HUES64 (cell line): ENCODE data around the gene PARVB.

Source experiments
- H3K27ac ChIP-seq: 2 replicates; pipeline ENCODE4 v1.7.0; 2013; ENCODE audit warnings: low read depth, low read length, inconsistent platforms
- H3K27me3 ChIP-seq: 2 replicates; pipeline ENCODE4 v1.6.1; 2013; ENCODE audit warnings: mild to moderate bottlenecking, low read length; ENCODE audit not compliant: insufficient read depth
- H3K36me3 ChIP-seq: 2 replicates; pipeline ENCODE4 v1.6.1; 2013; ENCODE audit warnings: mild to moderate bottlenecking, low read length; ENCODE audit not compliant: insufficient read depth
- H3K4me1 ChIP-seq: 2 replicates; pipeline ENCODE4 v1.6.1; 2013; ENCODE audit warnings: mild to moderate bottlenecking, low read length, moderate library complexity; ENCODE audit not compliant: insufficient read depth
- H3K4me3 ChIP-seq: 2 replicates; pipeline ENCODE4 v1.5.1; 2013; ENCODE audit warnings: mild to moderate bottlenecking, low read length, moderate library complexity
- H3K9ac ChIP-seq: 2 replicates; pipeline ENCODE4 v1.6.1; 2013; ENCODE audit warnings: mild to moderate bottlenecking, low read depth, low read length
- H3K9me3 ChIP-seq: 2 replicates; pipeline ENCODE4 v1.6.1; 2013; ENCODE audit warnings: low read depth, low read length; ENCODE audit not compliant: insufficient read depth
- WGBS: fragments of 150-250, 120-280 bp; methylation state at CpG from one replicate; pipeline ENCODE4 v1.1.7; 2013; ENCODE audit warnings: missing lambda C conversion rate; 5-methylcytosine and 5-hydroxymethylcytosine counted together

Gene PARVB

GRCh38 chr22:44165286-44165874 lies 141.3 kb downstream of the PARVB start:
- Histone ChIP-seq H3K4me1 (no peaks in the 10 kb centered on the region), H3K27me3 (no peaks in the 10 kb centered on the region), H3K9me3 (no peaks in the 10 kb centered on the region), H3K9ac (no peak overlapping the region), H3K27ac (no peak overlapping the region), H3K36me3 (no peaks in the 10 kb centered on the region), H3K4me3 (no peak overlapping the region)
- WGBS, result 93% methylated on average over 15 of the region's 15 CpGs

- H3K27me3 ChIP-seq, result no peaks in the 10 kb centered on the region
- H3K9me3 ChIP-seq, result no peaks in the 10 kb centered on the region
- no peak overlapping the region for H3K4me3 ChIP-seq
- no peaks in the 10 kb centered on the region for H3K4me1 ChIP-seq
- no peak overlapping the region for H3K9ac ChIP-seq
- 91% methylated on average over 20 of the region's 20 CpGs for WGBS
- no peaks in the 10 kb centered on the region for H3K36me3 ChIP-seq
- no peak overlapping the region for H3K27ac ChIP-seq
Measured at GRCh38 chr22:44166498-44167276, 142.6 kb downstream of the PARVB start.

DNA sequence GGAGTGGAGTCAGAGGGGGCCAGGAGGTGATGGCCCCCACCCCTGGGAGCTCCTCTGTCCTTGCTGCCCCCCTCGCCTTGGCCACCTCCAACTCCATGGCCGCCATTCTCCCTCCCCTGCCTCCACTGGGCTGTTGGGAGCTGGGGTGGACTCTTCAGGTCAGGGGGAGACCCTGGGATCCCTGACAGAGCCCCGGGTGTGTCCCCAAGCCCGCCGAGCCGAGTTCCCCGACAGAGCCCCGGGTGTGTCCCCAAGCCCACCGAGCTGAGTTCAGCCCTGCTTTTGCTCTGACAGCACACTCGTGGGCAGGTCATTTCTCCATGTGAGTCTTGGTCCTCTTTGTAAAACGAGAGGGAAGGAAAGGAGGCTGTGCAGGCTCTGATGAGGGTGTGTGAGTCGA lies 143.4 kb downstream of the PARVB start:
- Histone ChIP-seq H3K27ac (no peak overlapping the region), H3K4me1 (peaks cover 7% of the 10 kb centered on the region), H3K9me3 (no peaks in the 10 kb centered on the region), H3K4me3 (no peak overlapping the region), H3K36me3 (no peaks in the 10 kb centered on the region), H3K9ac (no peak overlapping the region), H3K27me3 (no peaks in the 10 kb centered on the region)
- 91% methylated on average over 11 of the region's 12 CpGs for WGBS

GRCh38 chr22:44168206-44168605 lies 144.1 kb downstream of the PARVB start:
- no peaks in the 10 kb centered on the region for H3K36me3 ChIP-seq
- no peak overlapping the region for H3K9ac ChIP-seq
- no peak overlapping the region for H3K4me3 ChIP-seq
- WGBS, result 90% methylated on average over 13 of the region's 13 CpGs
- peaks cover 14% of the 10 kb centered on the region for H3K4me1 ChIP-seq
- no peaks in the 10 kb centered on the region for H3K27me3 ChIP-seq
- no peak overlapping the region for H3K27ac ChIP-seq
- no peaks in the 10 kb centered on the region for H3K9me3 ChIP-seq

DNA sequence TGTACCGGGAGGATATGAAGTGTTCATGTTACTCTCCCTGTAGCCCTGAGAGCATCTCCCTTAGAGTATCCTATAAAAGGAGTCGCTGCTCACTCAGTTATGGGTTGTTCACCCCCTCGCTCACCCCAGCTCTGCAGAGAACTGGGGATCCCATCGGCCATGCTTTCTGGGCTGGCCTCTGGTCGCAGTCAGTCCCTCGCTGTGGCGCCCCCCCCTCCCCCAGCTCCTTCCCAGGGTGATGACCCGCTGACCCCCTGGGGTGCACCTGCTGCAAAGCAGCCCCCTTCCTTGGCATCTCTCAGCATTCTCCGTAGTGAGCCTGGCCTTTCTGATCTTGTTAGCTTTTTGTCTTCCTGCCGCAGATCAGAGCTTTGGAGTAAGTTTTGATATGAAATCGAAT lies 146.4 kb downstream of the PARVB start:
- no peak overlapping the region for H3K4me3 ChIP-seq
- H3K36me3 ChIP-seq, result no peaks in the 10 kb centered on the region
- 79% methylated on average over 11 of the region's 11 CpGs for WGBS
- no peak overlapping the region for H3K9ac ChIP-seq
- no peaks in the 10 kb centered on the region for H3K27me3 ChIP-seq
- H3K4me1 ChIP-seq, result peaks cover 15% of the 10 kb centered on the region
- H3K9me3 ChIP-seq, result no peaks in the 10 kb centered on the region
- no peak overlapping the region for H3K27ac ChIP-seq

DNA sequence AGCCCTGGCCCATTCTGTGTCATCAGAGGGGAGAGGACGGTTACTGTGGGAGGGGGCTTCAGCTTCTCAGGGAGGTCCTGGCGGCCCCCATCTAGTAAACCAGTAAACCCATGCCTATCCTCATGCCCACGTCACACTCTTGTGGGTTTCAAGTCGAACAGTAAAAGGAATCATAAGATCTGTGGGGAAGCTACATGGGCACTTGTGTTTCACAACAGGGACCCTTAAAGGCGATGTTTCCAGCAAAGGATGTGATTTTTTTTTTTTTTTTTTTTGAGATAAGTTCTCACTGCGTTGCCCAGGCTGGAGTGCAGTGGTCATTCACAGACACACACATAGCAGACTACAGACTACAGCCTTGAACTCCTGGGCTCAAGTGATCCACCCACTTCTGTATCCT lies 147.5 kb downstream of the PARVB start:
- H3K4me1 ChIP-seq, result peaks cover 15% of the 10 kb centered on the region
- 93% methylated on average over 6 of the region's 6 CpGs for WGBS
- H3K27me3 ChIP-seq, result no peaks in the 10 kb centered on the region
- H3K9me3 ChIP-seq, result no peaks in the 10 kb centered on the region
- H3K4me3 ChIP-seq, result no peak overlapping the region
- no peak overlapping the region for H3K9ac ChIP-seq
- no peak overlapping the region for H3K27ac ChIP-seq
- H3K36me3 ChIP-seq, result no peaks in the 10 kb centered on the region

DNA sequence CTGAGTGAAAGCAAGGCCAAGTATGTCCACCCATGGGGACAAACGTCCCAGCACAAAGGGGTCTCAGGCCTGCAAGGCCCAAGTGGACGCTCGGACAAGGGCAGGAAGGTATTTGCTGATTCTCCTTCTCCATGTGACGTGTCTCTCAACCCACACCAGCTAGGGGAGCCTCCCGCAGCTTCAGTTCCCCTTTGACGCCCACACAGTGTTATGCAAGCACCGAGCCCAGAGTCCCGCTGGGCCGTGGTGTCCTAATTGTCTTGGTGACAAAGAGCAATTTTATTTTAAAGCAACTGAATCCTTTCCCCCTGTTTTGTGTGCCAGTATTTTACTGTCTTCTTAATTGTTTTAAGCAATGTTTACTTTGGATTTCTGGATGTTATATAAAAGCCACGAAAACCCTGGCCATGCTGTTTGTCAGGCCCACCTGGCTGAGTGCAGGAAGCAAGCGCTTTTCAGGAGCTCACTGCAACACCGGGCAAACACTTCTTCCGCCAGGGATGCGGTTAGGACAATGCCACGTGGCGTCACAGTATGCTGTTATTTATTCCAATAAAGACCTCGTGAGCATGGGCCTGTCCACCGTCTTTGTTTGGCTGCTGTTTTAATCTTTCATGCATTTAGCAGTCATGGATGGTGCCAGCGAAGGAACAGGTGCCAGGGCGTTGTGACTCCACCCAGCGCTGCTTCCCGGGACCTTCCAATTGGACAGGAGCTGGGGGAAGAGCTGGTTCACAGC lies 148.4 kb downstream of the PARVB start:
- Histone ChIP-seq H3K36me3 (no peaks in the 10 kb centered on the region), H3K27ac (peak overlapping the region; percentile 70; the same call in 1 of the 2 replicates), H3K9me3 (no peaks in the 10 kb centered on the region), H3K4me3 (no peak overlapping the region), H3K27me3 (no peaks in the 10 kb centered on the region), H3K9ac (peak overlapping the region; percentile 9; the same call in 1 of the 2 replicates), H3K4me1 (peaks cover 15% of the 10 kb centered on the region)
- WGBS, result 62% methylated on average over 22 of the region's 22 CpGs

DNA sequence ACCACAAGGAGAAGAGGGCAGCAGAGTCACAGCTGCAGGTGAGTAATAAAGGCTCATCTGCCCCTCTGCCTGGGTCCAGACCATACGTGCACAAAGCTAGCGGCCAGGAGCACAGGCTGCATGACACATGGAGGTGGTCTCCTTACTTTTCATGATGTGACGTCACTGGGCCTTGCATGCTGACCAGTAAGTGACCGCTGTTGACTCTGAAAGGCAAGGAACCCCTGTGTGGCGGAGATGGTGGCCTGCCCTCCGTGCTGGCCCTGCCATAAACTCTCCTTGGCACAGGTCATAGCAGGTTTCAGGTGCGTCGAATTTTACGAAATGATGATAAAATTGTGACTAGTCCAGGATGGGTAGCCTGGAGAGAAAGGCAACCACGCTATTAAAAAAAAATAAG lies 149.1 kb downstream of the PARVB start:
- Histone ChIP-seq H3K27ac (peak overlapping the region; percentile 70; the same call in 1 of the 2 replicates), H3K4me3 (no peak overlapping the region), H3K4me1 (peaks cover 15% of the 10 kb centered on the region), H3K36me3 (no peaks in the 10 kb centered on the region), H3K9me3 (no peaks in the 10 kb centered on the region), H3K9ac (no peak overlapping the region), H3K27me3 (no peaks in the 10 kb centered on the region)
- 94% methylated on average over 10 of the region's 10 CpGs for WGBS

DNA sequence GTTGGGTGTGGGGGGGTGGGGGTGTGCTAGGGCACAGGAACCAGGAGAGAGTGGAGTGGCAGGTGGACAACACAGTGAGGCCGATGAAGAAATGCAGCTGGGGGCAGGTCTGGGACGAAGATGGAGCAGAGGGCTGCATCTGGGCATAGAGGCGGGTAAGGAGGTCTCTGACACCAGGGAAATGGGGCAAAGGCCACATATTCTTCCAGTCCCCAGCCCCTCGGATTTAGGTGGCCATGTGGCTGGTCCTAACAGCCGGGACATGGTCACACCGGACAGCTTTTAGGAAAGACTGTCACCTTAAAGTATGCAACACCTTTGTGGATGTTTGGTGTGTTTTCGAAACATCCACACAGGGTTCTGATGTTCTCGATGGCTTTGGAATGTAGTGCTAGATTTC lies 151.6 kb downstream of the PARVB start:
- H3K4me1 ChIP-seq, result peaks cover 26% of the 10 kb centered on the region
- WGBS, result 83% methylated on average over 7 of the region's 8 CpGs

DNA sequence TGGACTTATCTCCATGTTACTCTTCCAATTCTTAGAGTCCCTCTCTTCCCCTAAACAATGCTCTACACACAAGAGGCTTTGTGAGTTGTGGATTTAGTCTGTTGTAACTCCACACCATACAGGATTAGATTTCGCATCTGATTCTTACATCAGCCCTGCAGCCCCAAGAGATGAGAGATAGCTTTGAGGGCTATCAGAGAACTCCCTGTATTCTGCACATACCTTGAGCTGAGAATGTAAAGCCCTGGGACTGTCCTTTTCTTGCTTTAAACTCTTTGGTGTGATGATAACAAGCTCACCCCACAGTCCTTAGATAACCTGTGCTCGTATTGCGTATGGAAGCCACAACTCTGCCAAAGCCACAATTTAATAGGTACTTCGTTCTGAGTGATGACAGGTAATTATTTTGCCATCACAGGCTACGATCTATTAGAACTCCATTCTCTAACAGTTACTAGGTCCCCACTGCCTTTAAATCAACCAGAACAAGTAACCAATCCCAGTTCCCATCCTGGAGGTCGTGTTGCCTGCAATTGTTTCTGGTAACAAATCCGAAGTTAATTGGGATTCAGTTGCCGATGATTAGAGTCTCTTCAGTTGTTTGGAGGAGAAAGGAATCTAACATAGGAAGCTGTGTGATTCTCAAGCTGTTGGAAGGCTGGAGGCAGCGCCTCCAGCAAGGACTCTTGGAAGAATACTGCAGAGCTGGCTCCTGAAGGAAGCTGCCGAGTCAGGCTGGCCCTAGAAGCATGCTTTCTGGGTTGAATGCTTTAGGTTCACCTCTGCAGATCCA lies 155.3 kb downstream of the PARVB start:
- Histone ChIP-seq H3K27me3 (no peaks in the 10 kb centered on the region), H3K9ac (no peak overlapping the region), H3K36me3 (no peaks in the 10 kb centered on the region), H3K9me3 (no peaks in the 10 kb centered on the region), H3K27ac (no peak overlapping the region), H3K4me3 (no peak overlapping the region), H3K4me1 (peaks cover 11% of the 10 kb centered on the region)
- 82% methylated on average over 10 of the region's 10 CpGs for WGBS

More for the DNA sequence above, 151.6 kb downstream of the PARVB start:
- Histone ChIP-seq H3K9ac (no peak overlapping the region), H3K4me3 (no peak overlapping the region), H3K9me3 (no peaks in the 10 kb centered on the region), H3K27me3 (no peaks in the 10 kb centered on the region), H3K27ac (no peak overlapping the region), H3K36me3 (no peaks in the 10 kb centered on the region)
